ES-I3 (cell line): ENCODE data around the gene ELOA2.
"Not testable (repeated sequence)": the region's sequence is repeated elsewhere in the genome, so short reads cannot be mapped to it uniquely, and the experiment has no call there.

Source experiments
- H3K36me3 ChIP-seq: 2 replicates; pipeline ENCODE4 v1.6.1; 2013; ENCODE audit warnings: mild to moderate bottlenecking, low read length, control low read depth, moderate library complexity; ENCODE audit not compliant: insufficient read depth
- H3K4me1 ChIP-seq: 2 replicates; pipeline ENCODE4 v1.6.1; 2013; ENCODE audit warnings: mild to moderate bottlenecking, control low read depth, low read length; ENCODE audit not compliant: insufficient read depth
- H3K9ac ChIP-seq: 2 replicates; pipeline ENCODE4 v1.6.1; 2013; ENCODE audit warnings: low read depth, mild to moderate bottlenecking, low read length, moderate library complexity
- H3K9me3 ChIP-seq: 2 replicates; pipeline ENCODE4 v1.6.1; 2013; ENCODE audit warnings: mild to moderate bottlenecking, low read length, moderate library complexity; ENCODE audit not compliant: control insufficient read depth, insufficient read depth

Gene ELOA2

GRCh38 chr18:47034591-47034990 lies 830 bp downstream of the ELOA2 start:
- H3K9ac ChIP-seq, H3K36me3 ChIP-seq, H3K4me1 ChIP-seq, H3K9me3 ChIP-seq: not testable (repeated sequence)

- Histone ChIP-seq H3K9me3 (no peaks in the 10 kb centered on the region), H3K36me3 (no peaks in the 10 kb centered on the region; the same call in 1 of the 2 replicates), H3K4me1 (no peaks in the 10 kb centered on the region), H3K9ac (no peak overlapping the region)
Observed at GRCh38 chr18:47032945-47033344, 2.5 kb downstream of the ELOA2 start.

DNA sequence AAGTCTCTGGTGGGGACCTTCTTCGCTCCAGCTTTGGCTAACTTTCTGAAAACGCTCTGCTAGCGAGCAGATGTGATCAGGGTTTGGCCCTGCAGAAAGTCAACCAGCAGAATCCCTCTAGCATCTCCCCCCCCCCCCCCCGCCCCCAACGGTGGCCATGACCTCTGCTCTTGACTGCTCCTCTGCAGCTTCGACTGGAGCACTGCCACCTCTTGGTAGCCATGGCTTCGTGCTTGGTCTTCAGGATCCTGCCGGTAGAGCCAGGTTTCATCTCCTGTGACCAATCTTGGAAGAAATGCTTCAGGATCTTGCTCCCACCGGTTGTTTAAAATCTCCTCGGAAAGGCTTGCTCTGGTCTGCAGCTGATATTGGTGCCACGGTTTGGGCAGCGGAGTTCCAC lies 4.5 kb downstream of the ELOA2 start:
- H3K36me3 ChIP-seq = not testable (repeated sequence)

GRCh38 chr18:47029684-47030353 lies 5.6 kb downstream of the ELOA2 start:
- not testable (repeated sequence) for H3K9ac ChIP-seq, H3K36me3 ChIP-seq

More for the DNA sequence above, 4.5 kb downstream of the ELOA2 start:
- H3K9ac ChIP-seq, H3K9me3 ChIP-seq, H3K4me1 ChIP-seq: not testable (repeated sequence)

GRCh38 chr18:47028738-47029137 lies 6.7 kb downstream of the ELOA2 start:
- not testable (repeated sequence) for H3K36me3 ChIP-seq, H3K9me3 ChIP-seq

More at GRCh38 chr18:47029684-47030353, 5.6 kb downstream of the ELOA2 start:
- H3K4me1 ChIP-seq, H3K9me3 ChIP-seq: not testable (repeated sequence)

GRCh38 chr18:47025557-47026174 lies 9.8 kb downstream of the ELOA2 start:
- H3K9me3 ChIP-seq, H3K4me1 ChIP-seq, H3K9ac ChIP-seq, H3K36me3 ChIP-seq: not testable (repeated sequence)

More at GRCh38 chr18:47028738-47029137, 6.7 kb downstream of the ELOA2 start:
- not testable (repeated sequence) for H3K4me1 ChIP-seq, H3K9ac ChIP-seq

DNA sequence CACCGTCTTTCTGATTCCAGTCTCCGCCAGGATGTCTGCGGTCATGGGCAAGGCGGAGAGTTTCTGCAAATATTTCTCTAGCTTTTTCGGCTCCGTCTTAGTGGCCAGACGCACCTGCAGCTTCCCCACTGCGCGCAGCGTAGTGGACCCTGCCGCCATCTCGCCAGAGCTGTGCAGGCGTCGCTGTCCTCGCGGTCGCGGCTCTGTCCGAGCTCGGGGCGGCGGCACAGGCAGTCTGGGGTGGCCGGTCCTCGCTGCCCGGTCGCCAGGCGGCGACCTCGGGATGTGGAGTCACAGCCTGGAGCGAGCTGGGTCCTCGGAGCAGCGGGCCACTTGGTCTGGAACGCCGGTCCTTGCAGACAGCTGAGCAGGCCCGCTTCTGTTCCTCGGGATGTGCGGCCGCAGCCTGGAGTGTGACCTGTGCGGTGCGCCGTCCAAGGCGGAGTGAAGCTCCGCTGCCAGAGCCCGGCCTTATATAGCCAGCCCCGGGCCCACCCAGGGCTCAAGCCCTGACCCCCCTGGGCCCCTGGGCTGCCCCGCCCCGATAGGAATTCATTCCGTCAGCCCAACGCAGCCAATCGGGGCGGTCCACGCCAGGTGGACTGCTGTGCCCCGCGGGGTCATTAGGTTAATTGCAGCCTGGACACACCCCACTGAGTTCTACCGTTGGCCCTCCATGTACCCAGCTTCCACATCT lies 11.5 kb downstream of the ELOA2 start:
- not testable (repeated sequence) for H3K36me3 ChIP-seq, H3K9me3 ChIP-seq, H3K4me1 ChIP-seq, H3K9ac ChIP-seq

DNA sequence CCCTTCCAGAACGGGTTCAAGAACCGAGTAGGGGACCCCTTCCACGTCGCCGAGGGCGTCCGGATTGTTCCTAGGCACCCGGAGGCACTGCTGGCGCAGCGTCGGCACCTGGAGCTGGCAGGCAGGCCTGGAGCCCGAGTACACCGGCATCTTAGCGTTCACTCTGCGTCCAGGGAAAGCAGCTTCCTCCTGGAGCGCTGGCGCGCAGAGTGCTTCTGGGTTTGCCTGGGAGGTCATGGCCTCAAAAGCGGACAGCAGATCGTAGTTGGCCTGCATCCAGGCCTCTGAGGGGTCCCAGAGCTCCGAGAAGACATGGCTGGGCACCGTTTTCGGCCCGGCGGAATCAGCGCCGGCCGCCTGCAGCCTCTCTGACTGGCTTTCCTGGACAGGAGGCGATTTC lies 12.6 kb downstream of the ELOA2 start:
- H3K9ac ChIP-seq, H3K4me1 ChIP-seq, H3K9me3 ChIP-seq: not testable (repeated sequence)

GRCh38 chr18:47020757-47021156 lies 14.7 kb downstream of the ELOA2 start:
- H3K4me1 ChIP-seq, H3K36me3 ChIP-seq, H3K9me3 ChIP-seq, H3K9ac ChIP-seq: not testable (repeated sequence)

More for the DNA sequence above, 12.6 kb downstream of the ELOA2 start:
- H3K36me3 ChIP-seq = not testable (repeated sequence)

GRCh38 chr18:47019870-47020269 lies 15.6 kb downstream of the ELOA2 start:
- not testable (repeated sequence) for H3K4me1 ChIP-seq, H3K36me3 ChIP-seq, H3K9me3 ChIP-seq, H3K9ac ChIP-seq
